Measurements from ENCODE around the gene COQ10A. TPM values are rescaled to one million over a fixed set of nuclear protein-coding genes. Genes with fewer than 3 reads are reported as not detected.

COQ10A gene
- polyA plus RNA-seq, 1 of the 3 experiments (the other 2 are of a cell fraction) = 42.2 TPM

- Histone ChIP-seq H3K27me3 (ENCODE audit: insufficient read depth) (no peaks in the 10 kb centered on the region), H4K20me1 (ENCODE audit: insufficient read depth) (no peaks in the 10 kb centered on the region), H2AFZ (ENCODE audit: low read depth) (no peak overlapping the region), H3K4me3 (ENCODE audit: low read depth in 2 of 2, low read length in 1 of 2) (no peak overlapping the region), H3K79me2 (ENCODE audit: insufficient read depth) (peaks cover 53% of the 10 kb centered on the region), H3K9me3 (no peaks in the 10 kb centered on the region), H3K36me3 (replicated peaks in 1 of 2; ENCODE audit: control insufficient read depth in 1 of 2, insufficient read depth in 2 of 2, low read length in 1 of 2) (peaks cover 40 to 55% of the 10 kb centered on the region in 2 experiments), H3K4me2 (no peak overlapping the region), H3K27ac (ENCODE audit: low read depth in 2 of 2, low read length in 1 of 2) (no peak overlapping the region), H3K9ac (no peak overlapping the region), H3K4me1 (ENCODE audit: control insufficient read depth in 1 of 2, insufficient read depth in 2 of 2, low read depth in 1 of 2, low read length in 1 of 2) (peaks cover 0 to under 1% of the 10 kb centered on the region in 2 experiments; a peak in 1 of 4 replicates), H3F3A (replicated peaks; ENCODE audit: insufficient read depth) (peaks cover 20% of the 10 kb centered on the region), H3K9me2 (no peaks in the 10 kb centered on the region)
- 80% methylated on average over 4 of the region's 4 CpGs for WGBS (ENCODE audit: low lambda C conversion rate)
- ChIA-PET POLR2A (interaction anchor here (0.9 kb wide), 1 partner anchor 11 kb away, joined by 4 read pairs; no protein-coding TSS in a partner anchor), CTCF (interaction anchor here (0.8 to 1.4 kb wide), 7 partner anchors 12 to 96 kb away, joined by 3 to 6 read pairs (median 3); no protein-coding TSS in a partner anchor)
- TF ChIP-seq SIN3A (IDR thresholded peaks at IDR 0.05; ENCODE audit: borderline replicate concordance, low read depth, low read length) (no peak), RCOR1 (IDR thresholded peaks at IDR 0.05; ENCODE audit: low read length) (no peak), YY1 (IDR thresholded peaks at IDR 0.05; ENCODE audit: low read depth) (no peak), PBX3 (IDR thresholded peaks at IDR 0.05) (no peak), RXRA (IDR thresholded peaks at IDR 0.05; ENCODE audit: borderline replicate concordance, low read depth) (no peak), GABPA (IDR thresholded peaks at IDR 0.05; ENCODE audit: low read depth) (no peak)
- DNase-seq = no peak
These were observed 19.5 kb downstream of the COQ10A start for GRCh38 chr12:56286044-56286830.

GRCh38 chr12:56288705-56289387, 22.1 kb downstream of the COQ10A start:
- Histone ChIP-seq H4K20me1 (ENCODE audit: insufficient read depth) (peaks cover 18% of the 10 kb centered on the region), H3K4me2 (no peak overlapping the region), H3K79me2 (ENCODE audit: insufficient read depth) (peaks cover 80% of the 10 kb centered on the region), H3K4me1 (ENCODE audit: control insufficient read depth in 1 of 2, insufficient read depth in 2 of 2, low read depth in 1 of 2, low read length in 1 of 2) (peaks cover 0 to 5% of the 10 kb centered on the region in 2 experiments; a peak in 1 of 4 replicates), H3K27ac (ENCODE audit: low read depth in 2 of 2, low read length in 1 of 2) (no peak overlapping the region), H3F3A (replicated peaks; ENCODE audit: insufficient read depth) (peaks cover 13% of the 10 kb centered on the region), H3K27me3 (ENCODE audit: insufficient read depth) (no peaks in the 10 kb centered on the region), H3K4me3 (ENCODE audit: low read depth in 2 of 2, low read length in 1 of 2) (no peak overlapping the region), H2AFZ (ENCODE audit: low read depth) (no peak overlapping the region), H3K9me2 (no peaks in the 10 kb centered on the region), H3K36me3 (replicated peaks in 1 of 2; ENCODE audit: control insufficient read depth in 1 of 2, insufficient read depth in 2 of 2, low read length in 1 of 2) (peaks cover 24 to 41% of the 10 kb centered on the region in 2 experiments), H3K9me3 (no peaks in the 10 kb centered on the region), H3K9ac (no peak overlapping the region)
- ChIA-PET POLR2A (interaction anchor here (0.8 kb wide), 1 partner anchor 87 kb away, joined by 3 read pairs; no protein-coding TSS in a partner anchor), CTCF (interaction anchor here (0.6 to 1.6 kb wide), 3 partner anchors 10 to 175 kb away, joined by 3 to 4 read pairs (median 4); partner anchors contain the start of gene ANKRD52)
- 89% methylated on average over 3 of the region's 3 CpGs for WGBS (ENCODE audit: low lambda C conversion rate)
- no peak for DNase-seq
- TF ChIP-seq SMC3 (IDR thresholded peaks at IDR 0.05; ENCODE audit: low read depth, low read length) (no peak), EP300 (IDR thresholded peaks at IDR 0.05; ENCODE audit: borderline replicate concordance in 1 of 2, low read depth in 1 of 2, low read length in 1 of 2) (no peak), GATA2 (CRISPR knock-in tag; IDR thresholded peaks at IDR 0.05) (no peak), FOSL2 (IDR thresholded peaks at IDR 0.05; ENCODE audit: borderline replicate concordance, low read depth) (no peak), ELF1 (IDR thresholded peaks at IDR 0.05) (no peak), GABPA (IDR thresholded peaks at IDR 0.05; ENCODE audit: low read depth) (no peak), NRF1 (IDR thresholded peaks at IDR 0.05; ENCODE audit: low read depth, low read length) (no peak), PBX3 (IDR thresholded peaks at IDR 0.05) (no peak), RFX5 (IDR thresholded peaks at IDR 0.05; ENCODE audit: low read length) (no peak), RXRA (IDR thresholded peaks at IDR 0.05; ENCODE audit: borderline replicate concordance, low read depth) (no peak), FOXJ3 (CRISPR knock-in tag; IDR thresholded peaks at IDR 0.05) (no peak), REST (IDR thresholded peaks at IDR 0.05; ENCODE audit: low read depth, low read length) (no peak), RAD21 (IDR thresholded peaks at IDR 0.05; ENCODE audit: low read length) (no peak), SIN3A (IDR thresholded peaks at IDR 0.05; ENCODE audit: borderline replicate concordance, low read depth, low read length) (no peak), JUND (IDR thresholded peaks at IDR 0.05) (no peak), POLR2AphosphoS5 (IDR thresholded peaks at IDR 0.05; ENCODE audit: low read depth, low read length) (no peak), MEF2A (IDR thresholded peaks at IDR 0.05; ENCODE audit: borderline replicate concordance, low read depth) (no peak)
